Measurements from ENCODE around the gene JAZF1.

DNA sequence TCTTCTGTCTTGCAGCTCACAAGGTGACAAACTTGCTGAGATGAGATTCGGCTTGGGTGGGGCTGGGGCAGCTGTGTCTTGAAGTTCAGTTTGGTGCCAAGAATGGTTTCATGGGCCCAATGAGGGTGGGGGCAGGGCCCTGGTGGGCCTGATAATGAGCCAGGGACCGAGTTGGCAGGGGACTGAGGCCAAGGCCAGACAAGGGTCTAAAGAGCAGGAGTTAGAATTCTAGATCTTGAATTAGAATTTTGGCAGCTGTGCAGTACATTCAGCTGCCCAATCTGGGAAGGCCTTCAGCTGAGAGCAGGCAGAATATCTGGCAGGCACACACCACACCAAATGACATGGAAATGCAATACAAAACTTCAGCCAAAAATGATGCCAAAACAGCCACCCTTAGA is 1.5 kb upstream of the JAZF1 start:
- no peak for TF ChIP-seq EZH2 (IDR thresholded peaks at IDR 0.05; ENCODE audit: borderline replicate concordance, low read depth, low read length, poor library complexity, severe bottlenecking)
- TF ChIP-seq, protein P1, sequence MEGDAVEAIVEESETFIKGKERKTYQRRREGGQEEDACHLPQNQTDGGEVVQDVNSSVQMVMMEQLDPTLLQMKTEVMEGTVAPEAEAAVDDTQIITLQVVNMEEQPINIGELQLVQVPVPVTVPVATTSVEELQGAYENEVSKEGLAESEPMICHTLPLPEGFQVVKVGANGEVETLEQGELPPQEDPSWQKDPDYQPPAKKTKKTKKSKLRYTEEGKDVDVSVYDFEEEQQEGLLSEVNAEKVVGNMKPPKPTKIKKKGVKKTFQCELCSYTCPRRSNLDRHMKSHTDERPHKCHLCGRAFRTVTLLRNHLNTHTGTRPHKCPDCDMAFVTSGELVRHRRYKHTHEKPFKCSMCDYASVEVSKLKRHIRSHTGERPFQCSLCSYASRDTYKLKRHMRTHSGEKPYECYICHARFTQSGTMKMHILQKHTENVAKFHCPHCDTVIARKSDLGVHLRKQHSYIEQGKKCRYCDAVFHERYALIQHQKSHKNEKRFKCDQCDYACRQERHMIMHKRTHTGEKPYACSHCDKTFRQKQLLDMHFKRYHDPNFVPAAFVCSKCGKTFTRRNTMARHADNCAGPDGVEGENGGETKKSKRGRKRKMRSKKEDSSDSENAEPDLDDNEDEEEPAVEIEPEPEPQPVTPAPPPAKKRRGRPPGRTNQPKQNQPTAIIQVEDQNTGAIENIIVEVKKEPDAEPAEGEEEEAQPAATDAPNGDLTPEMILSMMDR (conservative IDR thresholded peaks at IDR 0.05; ENCODE audit: low read depth, low read length): no peak
